Colonic mucosa (tissue), 4 donors: ENCODE measurements around the gene RAET1G. TPM values are rescaled to one million over a fixed set of nuclear protein-coding genes. Genes with fewer than 3 reads are reported as not detected.
"Not testable (repeated sequence)": the region's sequence is repeated elsewhere in the genome, so short reads cannot be mapped to it uniquely, and the experiment has no call there.

Experiments
- DNase-seq: peaks from one replicate; pipeline ENCODE4 v3.0.0-alpha.2; 2020
- H3K27ac ChIP-seq: fragments of 200-600 bp; one replicate; pipeline ENCODE4 v1.8.0; 2021
- H3K27me3 ChIP-seq: fragments of 200-600 bp; one replicate; pipeline ENCODE4 v1.8.0; 2021
- H3K36me3 ChIP-seq: fragments of 200-600 bp; one replicate; pipeline ENCODE4 v1.8.0; 2021
- H3K4me1 ChIP-seq: fragments of 200-600 bp; one replicate; pipeline ENCODE4 v1.8.0; 2021; ENCODE audit warnings: mild to moderate bottlenecking
- H3K4me3 ChIP-seq: fragments of 200-600 bp; one replicate; pipeline ENCODE4 v1.8.0; 2021
- H3K9ac ChIP-seq, 2 donors: one replicate each; pipeline ENCODE4 v1.7.0; 2013; ENCODE audit warnings: control low read depth in 2 of 2, low read depth in 2 of 2, low read length in 2 of 2
- H3K9me3 ChIP-seq: fragments of 200-600 bp; one replicate; pipeline ENCODE4 v1.8.0; 2021
- intact Hi-C: fragments of 100-400 bp; cut with DNase I; formaldehyde crosslinking; loops from one replicate; pipeline ENCODE4 v1.14.1; 2022
- total RNA-seq, 2 donors: library from RNA; stranded (reverse); fragmentation: NEBNext Ultra II Directional in 1 of 2; extraction: Animal tissue kit (Norgen Biotek cat#: 25700) in 1 of 2; gene quantifications; one replicate each; pipeline ENCODE4 v1.2.1, GENCODE V29; 2021
- TF ChIP-seq, protein P1 (sequence below): fragments of 200-600 bp; IDR thresholded peaks from one replicate; pipeline ENCODE4 v1.8.0; 2022; ENCODE audit warnings: antibody characterized with exemption, mild to moderate bottlenecking
- donor health status: healthy.
- donor health status: DM: no; HTN: no; CAD: no.
- donor health status: DM: no; HTN: no; CAD: no.

Gene RAET1G
- total RNA-seq, 2 donors from 2014 or later, result 0.27 TPM; not detected in 1

DNA sequence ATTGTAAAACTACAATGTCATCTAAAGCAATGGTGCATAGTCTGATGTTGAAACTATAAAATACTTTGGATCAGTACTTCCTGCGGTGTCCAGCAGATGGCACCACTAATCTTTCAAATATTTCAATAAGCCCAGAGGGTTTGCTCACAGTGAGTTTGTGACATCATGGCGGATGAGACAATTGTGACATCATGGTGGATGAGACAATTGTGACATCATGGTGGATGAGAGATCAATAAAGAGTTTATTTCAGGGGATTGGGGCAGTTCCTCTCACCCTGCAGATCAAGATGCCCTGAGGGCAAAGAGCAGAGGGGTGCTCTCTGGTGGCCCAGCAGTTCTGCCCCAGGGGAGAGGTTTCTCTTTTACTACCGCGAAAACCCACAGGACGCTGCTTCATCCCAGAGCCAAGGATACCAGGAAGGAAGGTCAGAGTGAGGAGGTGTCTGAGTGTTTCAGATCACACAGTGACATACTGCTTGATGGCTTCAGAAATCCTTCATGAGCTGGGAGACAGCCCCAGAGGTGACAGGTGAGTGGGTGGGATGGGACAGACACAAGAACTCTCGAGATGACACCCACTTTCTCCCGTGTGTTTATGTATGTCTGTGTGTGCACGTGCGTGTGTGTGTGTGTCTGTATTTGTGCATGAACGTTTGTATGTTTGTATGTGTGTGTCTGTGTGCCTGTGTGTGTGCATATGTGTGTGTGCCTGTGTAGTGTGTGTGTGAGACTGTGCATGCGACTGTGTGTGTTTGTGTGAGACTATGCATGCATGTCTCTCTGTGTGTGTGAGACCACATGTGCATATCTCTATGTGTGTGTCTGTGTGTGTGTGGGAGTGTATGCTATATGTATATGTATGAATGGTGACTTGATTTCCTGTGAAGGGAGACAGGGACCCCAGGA lies 11.6 kb upstream of the RAET1G start:
- no peaks in the 10 kb centered on the region for H3K36me3 ChIP-seq
- TF ChIP-seq, protein P1, sequence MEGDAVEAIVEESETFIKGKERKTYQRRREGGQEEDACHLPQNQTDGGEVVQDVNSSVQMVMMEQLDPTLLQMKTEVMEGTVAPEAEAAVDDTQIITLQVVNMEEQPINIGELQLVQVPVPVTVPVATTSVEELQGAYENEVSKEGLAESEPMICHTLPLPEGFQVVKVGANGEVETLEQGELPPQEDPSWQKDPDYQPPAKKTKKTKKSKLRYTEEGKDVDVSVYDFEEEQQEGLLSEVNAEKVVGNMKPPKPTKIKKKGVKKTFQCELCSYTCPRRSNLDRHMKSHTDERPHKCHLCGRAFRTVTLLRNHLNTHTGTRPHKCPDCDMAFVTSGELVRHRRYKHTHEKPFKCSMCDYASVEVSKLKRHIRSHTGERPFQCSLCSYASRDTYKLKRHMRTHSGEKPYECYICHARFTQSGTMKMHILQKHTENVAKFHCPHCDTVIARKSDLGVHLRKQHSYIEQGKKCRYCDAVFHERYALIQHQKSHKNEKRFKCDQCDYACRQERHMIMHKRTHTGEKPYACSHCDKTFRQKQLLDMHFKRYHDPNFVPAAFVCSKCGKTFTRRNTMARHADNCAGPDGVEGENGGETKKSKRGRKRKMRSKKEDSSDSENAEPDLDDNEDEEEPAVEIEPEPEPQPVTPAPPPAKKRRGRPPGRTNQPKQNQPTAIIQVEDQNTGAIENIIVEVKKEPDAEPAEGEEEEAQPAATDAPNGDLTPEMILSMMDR, result peak; percentile 77
- no peak overlapping the region for H3K27ac ChIP-seq
- intact Hi-C loops, result loop anchor here (1.0 kb wide), 1 partner anchor 82 kb away; no protein-coding TSS in a partner anchor
- peaks cover 30% of the 10 kb centered on the region for H3K27me3 ChIP-seq
- peak; percentile 73 for DNase-seq
- H3K4me3 ChIP-seq, result no peak overlapping the region
- H3K9ac ChIP-seq, result no peak overlapping the region
- peaks cover 9% of the 10 kb centered on the region for H3K4me1 ChIP-seq
- H3K9me3 ChIP-seq, result no peaks in the 10 kb centered on the region

GRCh38 chr6:149933461-149933860 lies 10.5 kb upstream of the RAET1G start:
- DNase-seq, result no peak
- no peak overlapping the region for H3K9ac ChIP-seq
- peaks cover 24% of the 10 kb centered on the region for H3K27me3 ChIP-seq
- no peak overlapping the region for H3K27ac ChIP-seq
- TF ChIP-seq, protein P1, result no peak
- no peaks in the 10 kb centered on the region for H3K9me3 ChIP-seq
- H3K4me1 ChIP-seq, result peaks cover 4% of the 10 kb centered on the region
- H3K4me3 ChIP-seq, result no peak overlapping the region
- intact Hi-C loops, result no loop called here
- no peaks in the 10 kb centered on the region for H3K36me3 ChIP-seq

DNA sequence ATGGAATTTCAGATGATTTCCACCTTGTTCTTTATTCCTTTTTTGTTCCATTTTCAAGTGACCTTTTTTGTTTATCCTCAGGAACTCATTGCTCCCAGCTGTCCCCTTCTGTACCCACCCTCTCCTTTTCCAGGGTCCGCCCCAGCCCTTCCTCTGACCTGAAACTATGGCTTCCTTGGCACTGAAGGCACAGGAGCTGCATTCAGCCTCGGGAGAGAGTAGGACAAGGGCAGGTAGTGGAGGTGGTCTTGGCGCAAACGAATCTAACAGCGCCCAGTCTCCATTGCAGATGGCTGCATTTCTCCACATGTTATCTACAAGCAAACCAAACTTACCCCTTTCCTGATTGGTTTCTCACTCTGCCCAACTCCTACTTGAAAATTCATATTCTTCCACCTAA lies 10.1 kb upstream of the RAET1G start:
- no peak overlapping the region for H3K27ac ChIP-seq
- peaks cover 20% of the 10 kb centered on the region for H3K27me3 ChIP-seq
- intact Hi-C loops, result no loop called here
- H3K9ac ChIP-seq, result no peak overlapping the region
- TF ChIP-seq, protein P1, result no peak
- no peak for DNase-seq
- H3K9me3 ChIP-seq, result no peaks in the 10 kb centered on the region
- no peaks in the 10 kb centered on the region for H3K36me3 ChIP-seq
- H3K4me1 ChIP-seq, result no peaks in the 10 kb centered on the region
- no peak overlapping the region for H3K4me3 ChIP-seq

GRCh38 chr6:149931501-149931900 lies 8.6 kb upstream of the RAET1G start:
- Histone ChIP-seq H3K27ac (no peak overlapping the region), H3K4me3 (no peak overlapping the region), H3K9me3 (no peaks in the 10 kb centered on the region), H3K36me3 (no peaks in the 10 kb centered on the region), H3K9ac (no peak overlapping the region), H3K27me3 (peaks cover 12% of the 10 kb centered on the region), H3K4me1 (no peaks in the 10 kb centered on the region)
- intact Hi-C loops, result no loop called here
- TF ChIP-seq, protein P1, result no peak
- DNase-seq, result no peak

DNA sequence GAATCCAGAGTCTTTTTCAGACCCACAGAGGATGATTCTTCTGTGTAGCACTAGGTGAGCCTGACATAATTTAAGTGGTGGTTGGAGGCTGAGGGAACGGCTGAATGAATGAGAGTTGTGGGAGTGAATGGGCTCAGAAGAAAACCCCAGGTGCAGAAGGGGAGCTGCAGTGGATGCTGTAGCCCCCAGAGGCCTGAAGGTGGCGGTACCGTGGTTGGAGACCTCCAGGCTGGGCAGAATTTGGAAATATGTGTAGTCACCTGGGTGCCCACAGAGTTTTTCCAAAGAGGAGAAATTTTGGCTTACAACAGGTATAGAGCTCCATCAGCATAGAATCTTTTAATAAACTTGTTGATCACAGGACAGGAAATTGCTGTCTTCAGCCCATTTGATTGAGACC lies 6.5 kb upstream of the RAET1G start:
- H3K27me3 ChIP-seq, result peaks cover 16% of the 10 kb centered on the region
- H3K9ac ChIP-seq, result no peak overlapping the region
- DNase-seq, result no peak
- H3K27ac ChIP-seq, result no peak overlapping the region
- intact Hi-C loops, result loop anchor here (5.0 kb wide), 1 partner anchor 207 kb away; no protein-coding TSS in a partner anchor
- no peaks in the 10 kb centered on the region for H3K9me3 ChIP-seq
- TF ChIP-seq, protein P1, result no peak
- H3K4me1 ChIP-seq, result no peaks in the 10 kb centered on the region
- H3K36me3 ChIP-seq, result no peaks in the 10 kb centered on the region
- no peak overlapping the region for H3K4me3 ChIP-seq

DNA sequence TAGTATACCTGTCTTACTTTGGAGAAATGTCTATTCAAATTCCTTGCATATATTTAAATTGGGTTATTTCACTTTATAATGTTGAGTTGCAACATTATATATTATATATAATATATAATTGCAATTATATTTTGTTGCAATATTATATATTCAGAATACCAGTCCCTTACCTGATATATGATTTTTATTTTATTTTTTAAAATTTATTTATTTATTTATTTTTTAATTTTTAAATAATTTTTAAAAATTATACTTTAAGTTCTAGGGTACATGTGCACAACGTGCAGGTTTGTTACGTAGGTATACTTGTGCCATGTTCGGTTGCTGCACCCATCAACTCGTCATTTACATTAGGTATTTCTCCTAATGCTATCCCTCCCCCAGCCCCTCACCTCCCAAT lies 4.1 kb upstream of the RAET1G start:
- H3K4me3 ChIP-seq, H3K4me1 ChIP-seq: not testable (repeated sequence)
- intact Hi-C loops, result loop anchor here (5.0 kb wide), 1 partner anchor 205 kb away; no protein-coding TSS in a partner anchor

More for the DNA sequence above, 4.1 kb upstream of the RAET1G start:
- not testable (repeated sequence) for H3K27me3 ChIP-seq, H3K9me3 ChIP-seq, DNase-seq, H3K36me3 ChIP-seq, H3K27ac ChIP-seq, H3K9ac ChIP-seq
